Memory B cell (primary cell): ENCODE data around the gene TBC1D1.

Source experiments
- ATAC-seq: fragments of 150-1000 bp; cut with Tn5 transposase; 2 replicates; pipeline ENCODE4 v1.10.0; 2021; ENCODE audit warnings: low read depth, mild to moderate bottlenecking, moderate library complexity
- DNase-seq, 2 donors: peaks; one replicate each; pipeline ENCODE4 v3.0.0; 2022; ENCODE audit warnings: low spot score in 2 of 2
- H3K27ac Mint-ChIP-seq: one replicate; pipeline ENCODE4 v1.8.0; 2022; ENCODE audit warnings: mild to moderate bottlenecking, moderate library complexity, mixed read lengths
- H3K27me3 Mint-ChIP-seq: one replicate; pipeline ENCODE4 v1.8.0; 2022; ENCODE audit warnings: mixed read lengths
- H3K36me3 Mint-ChIP-seq: one replicate; pipeline ENCODE4 v1.8.0; 2022; ENCODE audit warnings: mild to moderate bottlenecking, mixed read lengths
- H3K4me1 Mint-ChIP-seq: one replicate; pipeline ENCODE4 v1.8.0; 2022; ENCODE audit warnings: mixed read lengths
- H3K4me3 Mint-ChIP-seq: one replicate; pipeline ENCODE4 v1.8.0; 2022; ENCODE audit warnings: mild to moderate bottlenecking, moderate library complexity, mixed read lengths
- H3K9me3 Mint-ChIP-seq: one replicate; pipeline ENCODE4 v1.8.0; 2022; ENCODE audit warnings: mixed read lengths

The TBC1D1 gene

GRCh38 chr4:38177035-38177546 is 286.2 kb downstream of the TBC1D1 start:
- Mint-ChIP-seq H3K4me3 (no peak overlapping the region), H3K4me1 (peaks cover 31% of the 10 kb centered on the region), H3K9me3 (peaks cover 4% of the 10 kb centered on the region), H3K27ac (no peak overlapping the region), H3K36me3 (peaks cover 6% of the 10 kb centered on the region), H3K27me3 (peaks cover 12% of the 10 kb centered on the region)
- DNase-seq (no peak), ATAC-seq (no peak)

- Mint-ChIP-seq H3K36me3 (peaks cover 6% of the 10 kb centered on the region), H3K4me1 (peaks cover 31% of the 10 kb centered on the region), H3K4me3 (peak overlapping the region; percentile 57), H3K27me3 (peaks cover 11% of the 10 kb centered on the region), H3K27ac (no peak overlapping the region), H3K9me3 (peaks cover 3% of the 10 kb centered on the region)
- DNase-seq (no peak), ATAC-seq (peak; percentile 75)
Measured at GRCh38 chr4:38177641-38178391, 286.9 kb downstream of the TBC1D1 start.

GRCh38 chr4:38178392-38178995 is 287.6 kb downstream of the TBC1D1 start:
- Mint-ChIP-seq H3K4me3 (no peak overlapping the region), H3K36me3 (peaks cover 5% of the 10 kb centered on the region), H3K27me3 (peaks cover 7% of the 10 kb centered on the region), H3K27ac (no peak overlapping the region), H3K9me3 (peaks cover 2% of the 10 kb centered on the region), H3K4me1 (peaks cover 31% of the 10 kb centered on the region)
- DNase-seq (no peak), ATAC-seq (no peak)

GRCh38 chr4:38179690-38180377 is 288.9 kb downstream of the TBC1D1 start:
- H3K36me3 Mint-ChIP-seq: no peaks in the 10 kb centered on the region
- H3K9me3 Mint-ChIP-seq: no peaks in the 10 kb centered on the region
- peaks cover 3% of the 10 kb centered on the region for H3K27me3 Mint-ChIP-seq
- H3K4me3 Mint-ChIP-seq: no peak overlapping the region
- DNase-seq (peak; percentile 73 to 78), ATAC-seq (peak; percentile 69)
- no peak overlapping the region for H3K27ac Mint-ChIP-seq
- peaks cover 31% of the 10 kb centered on the region for H3K4me1 Mint-ChIP-seq

- Mint-ChIP-seq H3K4me1 (peaks cover 31% of the 10 kb centered on the region), H3K9me3 (no peaks in the 10 kb centered on the region), H3K27ac (no peak overlapping the region), H3K4me3 (no peak overlapping the region), H3K36me3 (no peaks in the 10 kb centered on the region), H3K27me3 (no peaks in the 10 kb centered on the region)
- DNase-seq: no peak
- no peak for ATAC-seq
Measured at GRCh38 chr4:38180456-38180855, 289.6 kb downstream of the TBC1D1 start.

- no peaks in the 10 kb centered on the region for H3K9me3 Mint-ChIP-seq
- ATAC-seq: no peak
- H3K4me1 Mint-ChIP-seq: peaks cover 31% of the 10 kb centered on the region
- no peak overlapping the region for H3K4me3 Mint-ChIP-seq
- H3K36me3 Mint-ChIP-seq: no peaks in the 10 kb centered on the region
- H3K27me3 Mint-ChIP-seq: no peaks in the 10 kb centered on the region
- DNase-seq: no peak
- H3K27ac Mint-ChIP-seq: peak overlapping the region; percentile 38
Measured at GRCh38 chr4:38181286-38181685, 290.4 kb downstream of the TBC1D1 start.

GRCh38 chr4:38182334-38182998 is 291.6 kb downstream of the TBC1D1 start:
- DNase-seq: no peak
- Mint-ChIP-seq H3K4me1 (peaks cover 24% of the 10 kb centered on the region), H3K9me3 (no peaks in the 10 kb centered on the region), H3K27me3 (no peaks in the 10 kb centered on the region), H3K27ac (no peak overlapping the region), H3K36me3 (no peaks in the 10 kb centered on the region), H3K4me3 (no peak overlapping the region)
- no peak for ATAC-seq

- ATAC-seq: no peak
- Mint-ChIP-seq H3K27me3 (no peaks in the 10 kb centered on the region), H3K4me3 (no peak overlapping the region)
Measured at GRCh38 chr4:38184404-38184803, 293.5 kb downstream of the TBC1D1 start.

GRCh38 chr4:38185406-38186144 is 294.7 kb downstream of the TBC1D1 start:
- H3K9me3 Mint-ChIP-seq: no peaks in the 10 kb centered on the region

More at GRCh38 chr4:38184404-38184803, 293.5 kb downstream of the TBC1D1 start:
- peaks cover 6% of the 10 kb centered on the region for H3K4me1 Mint-ChIP-seq
- H3K27ac Mint-ChIP-seq: no peak overlapping the region
- H3K9me3 Mint-ChIP-seq: no peaks in the 10 kb centered on the region
- DNase-seq: no peak
- no peaks in the 10 kb centered on the region for H3K36me3 Mint-ChIP-seq

GRCh38 chr4:38188136-38188535 is 297.3 kb downstream of the TBC1D1 start:
- H3K27ac Mint-ChIP-seq: no peak overlapping the region
- DNase-seq (no peak), ATAC-seq (no peak)
- no peaks in the 10 kb centered on the region for H3K36me3 Mint-ChIP-seq
- no peak overlapping the region for H3K4me3 Mint-ChIP-seq
- H3K4me1 Mint-ChIP-seq: no peaks in the 10 kb centered on the region
- no peaks in the 10 kb centered on the region for H3K9me3 Mint-ChIP-seq
- peaks cover 2% of the 10 kb centered on the region for H3K27me3 Mint-ChIP-seq

More at GRCh38 chr4:38185406-38186144, 294.7 kb downstream of the TBC1D1 start:
- DNase-seq (no peak), ATAC-seq (no peak)
- no peak overlapping the region for H3K4me3 Mint-ChIP-seq
- peaks cover 2% of the 10 kb centered on the region for H3K4me1 Mint-ChIP-seq
- no peak overlapping the region for H3K27ac Mint-ChIP-seq
- no peaks in the 10 kb centered on the region for H3K27me3 Mint-ChIP-seq
- H3K36me3 Mint-ChIP-seq: no peaks in the 10 kb centered on the region

- DNase-seq (no peak), ATAC-seq (no peak)
- Mint-ChIP-seq H3K4me1 (no peaks in the 10 kb centered on the region), H3K4me3 (no peak overlapping the region), H3K36me3 (no peaks in the 10 kb centered on the region), H3K9me3 (no peaks in the 10 kb centered on the region), H3K27me3 (peaks cover 2% of the 10 kb centered on the region), H3K27ac (no peak overlapping the region)
Measured at GRCh38 chr4:38188631-38189101, 297.8 kb downstream of the TBC1D1 start.
